Osteoblast (primary cell): Measurements from ENCODE around the gene CAPSL. TPM values are rescaled to one million over a fixed set of nuclear protein-coding genes. Genes with fewer than 3 reads are reported as not detected.

Source experiments
- DNase-seq: peaks from one replicate; pipeline ENCODE4 v3.0.0; 2011; ENCODE audit warnings: low spot score, mixed read lengths; ENCODE audit not compliant: insufficient read length; ENCODE audit errors: missing footprints
- H2AFZ ChIP-seq: 2 replicates; pipeline ENCODE4 v1.6.0; 2011; ENCODE audit warnings: mild to moderate bottlenecking, low read length
- H3K27ac ChIP-seq: 2 replicates; pipeline ENCODE4 v1.5.1; 2011; ENCODE audit warnings: mild to moderate bottlenecking, low read depth, low read length, moderate library complexity
- H3K27me3 ChIP-seq: 2 replicates; pipeline ENCODE4 v1.6.0; 2012; ENCODE audit warnings: mild to moderate bottlenecking, control low read depth, inconsistent platforms, low read length, moderate library complexity; ENCODE audit not compliant: insufficient read depth
- H3K36me3 ChIP-seq: 2 replicates; pipeline ENCODE4 v1.5.1; 2011; ENCODE audit warnings: mild to moderate bottlenecking, low read length, control low read depth, moderate library complexity; ENCODE audit not compliant: insufficient read depth
- H3K4me1 ChIP-seq: 2 replicates; pipeline ENCODE4 v1.5.1; 2011; ENCODE audit warnings: mild to moderate bottlenecking, low read length, control low read depth, moderate library complexity; ENCODE audit not compliant: insufficient read depth
- H3K4me2 ChIP-seq: 2 replicates; pipeline ENCODE4 v1.6.0; 2011; ENCODE audit warnings: mild to moderate bottlenecking, low read length; ENCODE audit not compliant: insufficient read depth
- H3K4me3 ChIP-seq: fragments of 200-600 bp; sonication (generic); 3 replicates; pipeline ENCODE4 v1.5.1; 2012; ENCODE audit warnings: mild to moderate bottlenecking, low read length, inconsistent platforms; ENCODE audit not compliant: insufficient read depth
- H3K79me2 ChIP-seq: 2 replicates; pipeline ENCODE4 v1.6.0; 2012; ENCODE audit warnings: mild to moderate bottlenecking, low read length, control low read depth, inconsistent platforms; ENCODE audit not compliant: insufficient read depth
- H3K9me3 ChIP-seq: 2 replicates; pipeline ENCODE4 v1.5.1; 2011; ENCODE audit warnings: low read depth, low read length, control low read depth
- H4K20me1 ChIP-seq: 2 replicates; pipeline ENCODE4 v1.6.0; 2012; ENCODE audit warnings: mild to moderate bottlenecking, low read length, control low read depth; ENCODE audit not compliant: insufficient read depth
- total RNA-seq: library from RNA; depleted of rRNA; stranded (reverse); fragments of >200 nt; gene quantifications from 2 replicates; pipeline ENCODE4 v1.2.3, GENCODE V29; 2012
- TF ChIP-seq, protein P1 (sequence below): IDR thresholded peaks from 2 replicates; pipeline ENCODE4 v1.5.1; 2011; ENCODE audit warnings: mild to moderate bottlenecking, low read depth, low read length, moderate library complexity; ENCODE audit errors: extremely low read depth

Gene CAPSL
- total RNA-seq, 1 donor = not detected

DNA sequence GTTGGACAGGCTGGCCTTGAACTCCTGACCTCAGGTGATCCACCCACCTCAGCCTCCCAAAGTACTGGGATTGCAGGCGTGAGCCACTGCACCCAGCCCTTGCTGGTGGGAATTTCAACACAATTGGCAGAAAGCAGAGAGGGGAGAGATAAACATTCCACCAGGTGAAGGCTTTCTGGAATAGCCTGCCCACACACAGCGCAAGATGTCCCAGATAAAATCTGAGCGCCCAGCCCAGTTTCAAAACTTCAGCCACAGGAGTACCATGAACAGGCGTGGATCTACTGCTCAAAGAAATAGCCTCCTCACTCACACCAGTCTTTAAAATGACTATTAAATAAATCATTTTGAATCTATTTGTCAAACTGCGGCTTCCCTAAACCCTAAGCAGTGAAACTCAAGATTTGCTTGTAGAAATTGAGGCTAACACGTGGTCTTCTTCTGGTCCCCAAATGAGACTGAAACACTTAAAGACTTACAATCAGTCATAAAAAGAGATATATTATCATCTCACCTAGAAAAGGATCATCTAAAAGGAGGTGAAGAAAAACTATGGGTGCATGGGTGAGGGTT, 34.7 kb downstream of the CAPSL start:
- no peak overlapping the region for H2AFZ ChIP-seq
- no peak overlapping the region for H3K4me2 ChIP-seq
- no peaks in the 10 kb centered on the region for H3K27me3 ChIP-seq
- H3K4me1 ChIP-seq = peaks cover 3% of the 10 kb centered on the region
- no peaks in the 10 kb centered on the region for H3K36me3 ChIP-seq
- DNase-seq = no peak
- H3K79me2 ChIP-seq = no peaks in the 10 kb centered on the region
- no peaks in the 10 kb centered on the region for H4K20me1 ChIP-seq
- TF ChIP-seq, protein P1, sequence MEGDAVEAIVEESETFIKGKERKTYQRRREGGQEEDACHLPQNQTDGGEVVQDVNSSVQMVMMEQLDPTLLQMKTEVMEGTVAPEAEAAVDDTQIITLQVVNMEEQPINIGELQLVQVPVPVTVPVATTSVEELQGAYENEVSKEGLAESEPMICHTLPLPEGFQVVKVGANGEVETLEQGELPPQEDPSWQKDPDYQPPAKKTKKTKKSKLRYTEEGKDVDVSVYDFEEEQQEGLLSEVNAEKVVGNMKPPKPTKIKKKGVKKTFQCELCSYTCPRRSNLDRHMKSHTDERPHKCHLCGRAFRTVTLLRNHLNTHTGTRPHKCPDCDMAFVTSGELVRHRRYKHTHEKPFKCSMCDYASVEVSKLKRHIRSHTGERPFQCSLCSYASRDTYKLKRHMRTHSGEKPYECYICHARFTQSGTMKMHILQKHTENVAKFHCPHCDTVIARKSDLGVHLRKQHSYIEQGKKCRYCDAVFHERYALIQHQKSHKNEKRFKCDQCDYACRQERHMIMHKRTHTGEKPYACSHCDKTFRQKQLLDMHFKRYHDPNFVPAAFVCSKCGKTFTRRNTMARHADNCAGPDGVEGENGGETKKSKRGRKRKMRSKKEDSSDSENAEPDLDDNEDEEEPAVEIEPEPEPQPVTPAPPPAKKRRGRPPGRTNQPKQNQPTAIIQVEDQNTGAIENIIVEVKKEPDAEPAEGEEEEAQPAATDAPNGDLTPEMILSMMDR = no peak
- H3K9me3 ChIP-seq = no peaks in the 10 kb centered on the region
- H3K4me3 ChIP-seq = no peak overlapping the region
- H3K27ac ChIP-seq = no peak overlapping the region

DNA sequence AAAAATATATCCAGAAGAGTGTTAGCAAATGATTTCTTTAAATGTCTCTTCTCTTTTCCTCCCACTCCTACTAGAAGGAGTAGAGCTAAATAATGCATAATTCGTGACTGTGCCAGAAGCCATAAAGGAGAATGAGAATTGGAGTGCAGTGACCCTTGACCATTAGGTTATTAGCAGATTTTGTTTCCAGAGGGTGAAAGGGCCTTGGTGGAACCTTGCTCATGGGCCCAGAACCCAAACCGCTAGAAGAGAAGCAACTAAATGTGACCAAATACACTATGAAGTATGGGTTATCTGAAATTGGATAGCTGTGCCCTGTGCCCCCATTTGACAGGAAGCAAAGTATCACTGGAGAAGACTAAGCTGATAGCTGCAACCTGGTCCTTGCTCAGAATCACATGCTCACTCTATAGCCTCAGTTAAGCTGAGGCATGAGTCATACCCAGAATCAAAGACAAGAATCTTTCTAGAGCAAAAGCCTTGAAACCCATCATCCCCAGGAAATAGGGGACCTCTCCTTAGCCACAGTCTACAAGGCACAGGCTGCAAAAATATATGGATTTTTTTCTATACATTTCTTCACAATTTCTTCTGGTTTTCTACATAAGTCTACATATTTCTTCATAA, 36.3 kb downstream of the CAPSL start:
- no peaks in the 10 kb centered on the region for H3K79me2 ChIP-seq
- H2AFZ ChIP-seq = no peak overlapping the region
- H3K36me3 ChIP-seq = no peaks in the 10 kb centered on the region
- H3K9me3 ChIP-seq = no peaks in the 10 kb centered on the region
- no peak overlapping the region for H3K27ac ChIP-seq
- H4K20me1 ChIP-seq = no peaks in the 10 kb centered on the region
- no peak for DNase-seq
- H3K4me3 ChIP-seq = no peak overlapping the region
- TF ChIP-seq, protein P1 = no peak
- H3K4me2 ChIP-seq = no peak overlapping the region
- H3K27me3 ChIP-seq = no peaks in the 10 kb centered on the region
- H3K4me1 ChIP-seq = peaks cover 3% of the 10 kb centered on the region

DNA sequence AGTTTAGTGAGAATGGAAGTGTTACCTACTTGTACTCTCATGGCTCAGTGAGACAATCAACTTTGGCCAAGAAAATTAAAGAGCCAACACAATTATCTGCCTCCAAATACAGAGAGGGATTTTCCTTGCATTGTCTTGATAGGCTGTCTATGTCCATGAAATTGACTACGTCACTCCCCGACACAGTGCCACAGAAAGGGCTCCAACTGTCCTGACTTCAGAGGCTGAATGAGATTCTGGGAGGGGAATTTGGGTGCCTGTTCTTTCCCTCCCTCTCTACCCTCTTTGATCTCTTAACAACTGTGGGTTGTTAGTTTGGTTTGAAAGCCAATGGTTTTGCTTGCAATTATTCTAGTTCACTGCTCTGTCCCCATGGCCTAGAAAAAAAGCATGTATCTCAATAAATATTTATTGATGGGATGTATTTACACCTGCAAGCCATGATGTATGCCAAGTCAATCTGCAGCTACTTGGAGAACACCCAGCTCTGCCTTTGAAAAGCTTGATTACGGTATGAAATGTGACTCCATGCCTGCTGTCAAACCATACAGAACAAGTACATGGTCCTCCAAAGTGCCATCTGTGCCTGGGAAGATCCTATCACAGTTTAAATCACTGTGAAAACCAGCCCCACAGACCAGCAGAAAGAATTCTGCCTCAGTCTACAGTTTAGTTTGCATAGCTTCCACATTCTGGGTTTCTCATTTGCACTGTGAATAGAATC, 37.3 kb downstream of the CAPSL start:
- Histone ChIP-seq H3K4me2 (no peak overlapping the region), H3K4me1 (peaks cover 3% of the 10 kb centered on the region), H2AFZ (no peak overlapping the region), H3K36me3 (no peaks in the 10 kb centered on the region), H3K79me2 (no peaks in the 10 kb centered on the region), H3K4me3 (no peak overlapping the region), H3K27me3 (no peaks in the 10 kb centered on the region), H3K9me3 (no peaks in the 10 kb centered on the region), H3K27ac (no peak overlapping the region), H4K20me1 (no peaks in the 10 kb centered on the region)
- DNase-seq = no peak
- TF ChIP-seq, protein P1 = no peak

DNA sequence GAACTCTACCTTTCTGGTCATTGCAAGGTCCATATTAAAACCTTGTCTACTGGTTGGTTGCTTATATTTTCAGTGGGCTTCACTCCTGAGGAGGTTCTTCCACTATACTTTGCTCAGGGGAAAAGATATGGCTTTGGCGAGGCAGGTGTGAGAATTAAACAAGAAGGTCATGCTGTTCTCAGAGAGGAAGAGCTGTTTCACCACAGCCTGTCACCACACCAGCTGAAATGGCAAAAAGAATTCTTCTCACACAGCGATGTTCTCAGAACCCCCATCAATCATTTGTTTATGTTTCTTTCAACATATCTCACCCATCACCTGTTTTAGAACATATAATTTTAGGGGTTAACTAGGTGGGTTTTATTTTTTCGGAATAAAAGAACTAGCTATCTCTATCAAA, 38.6 kb downstream of the CAPSL start:
- Histone ChIP-seq H3K4me1 (peaks cover 3% of the 10 kb centered on the region), H3K79me2 (no peaks in the 10 kb centered on the region), H3K4me3 (no peak overlapping the region), H2AFZ (no peak overlapping the region), H3K36me3 (no peaks in the 10 kb centered on the region), H3K27me3 (no peaks in the 10 kb centered on the region), H3K9me3 (no peaks in the 10 kb centered on the region), H4K20me1 (no peaks in the 10 kb centered on the region), H3K27ac (no peak overlapping the region), H3K4me2 (no peak overlapping the region)
- DNase-seq = no peak
- TF ChIP-seq, protein P1 = no peak
